Measurements from ENCODE around the gene PIGL.

Gene PIGL

GRCh38 chr17:16258901-16259300, 41.9 kb downstream of the PIGL start:
- Histone ChIP-seq H3K4me3 (no peak overlapping the region), H3K9me3 (no peaks in the 10 kb centered on the region), H3K27ac (no peak overlapping the region), H3K4me1 (peaks cover 0 to 20% (median 14%) of the 10 kb centered on the region in 4 donors), H3K36me3 (peaks cover 0 to 9% (median 0%) of the 10 kb centered on the region in 3 donors), H3K27me3 (no peaks in the 10 kb centered on the region)
- intact Hi-C loops (cut with DNase I; ENCODE audit: low total_unique reads) = no loop called here
- DNase-seq = no peak
- TF ChIP-seq CTCF (IDR thresholded peaks at IDR 0.05) = no peak

GRCh38 chr17:16259926-16260325, 42.9 kb downstream of the PIGL start:
- Histone ChIP-seq H3K27ac (no peak overlapping the region), H3K36me3 (peaks cover 0 to 9% (median 0%) of the 10 kb centered on the region in 3 donors), H3K27me3 (no peaks in the 10 kb centered on the region), H3K9me3 (no peaks in the 10 kb centered on the region), H3K4me3 (no peak overlapping the region), H3K4me1 (peaks cover 0 to 18% (median 13%) of the 10 kb centered on the region in 4 donors)
- no peak for DNase-seq
- intact Hi-C loops (cut with DNase I; ENCODE audit: low total_unique reads) = no loop called here
- no peak for TF ChIP-seq CTCF (IDR thresholded peaks at IDR 0.05)

GRCh38 chr17:16261049-16261448, 44.0 kb downstream of the PIGL start:
- no peaks in the 10 kb centered on the region for H3K27me3 ChIP-seq
- H3K4me3 ChIP-seq = no peak overlapping the region
- no peaks in the 10 kb centered on the region for H3K9me3 ChIP-seq
- peaks cover 0 to 9% (median 0%) of the 10 kb centered on the region in 3 donors for H3K36me3 ChIP-seq
- no peak for DNase-seq
- peaks cover 0 to 9% (median 6%) of the 10 kb centered on the region in 4 donors for H3K4me1 ChIP-seq
- no peak for TF ChIP-seq CTCF (IDR thresholded peaks at IDR 0.05)
- no peak overlapping the region for H3K27ac ChIP-seq
- intact Hi-C loops (cut with DNase I; ENCODE audit: low total_unique reads) = no loop called here

- no peak for TF ChIP-seq CTCF (IDR thresholded peaks at IDR 0.05)
- Histone ChIP-seq H3K9me3 (no peaks in the 10 kb centered on the region), H3K36me3 (peaks cover 0 to 9% (median 0%) of the 10 kb centered on the region in 3 donors), H3K27me3 (no peaks in the 10 kb centered on the region), H3K4me3 (no peak overlapping the region), H3K27ac (no peak overlapping the region), H3K4me1 (no peaks in the 10 kb centered on the region)
- intact Hi-C loops (cut with DNase I; ENCODE audit: low total_unique reads) = no loop called here
- no peak for DNase-seq
These were observed 45.2 kb downstream of the PIGL start for GRCh38 chr17:16262201-16262600.

- H3K36me3 ChIP-seq = no peaks in the 10 kb centered on the region
- no peaks in the 10 kb centered on the region for H3K9me3 ChIP-seq
- H3K27ac ChIP-seq = no peak overlapping the region
- TF ChIP-seq CTCF (IDR thresholded peaks at IDR 0.05) = no peak
- intact Hi-C loops (cut with DNase I; ENCODE audit: low total_unique reads) = no loop called here
- H3K27me3 ChIP-seq = no peaks in the 10 kb centered on the region
- H3K4me1 ChIP-seq = peaks cover 0 to 4% (median 0%) of the 10 kb centered on the region in 4 donors
- DNase-seq = no peak
- no peak overlapping the region for H3K4me3 ChIP-seq
These were observed 50.2 kb downstream of the PIGL start for GRCh38 chr17:16267174-16267573.

- Histone ChIP-seq H3K9me3 (no peaks in the 10 kb centered on the region), H3K4me3 (no peak overlapping the region), H3K27ac (no peak overlapping the region), H3K36me3 (no peaks in the 10 kb centered on the region), H3K27me3 (no peaks in the 10 kb centered on the region), H3K4me1 (peaks cover 0 to 4% (median 0%) of the 10 kb centered on the region in 4 donors)
- intact Hi-C loops (cut with DNase I; ENCODE audit: low total_unique reads) = no loop called here
- no peak for DNase-seq
- no peak for TF ChIP-seq CTCF (IDR thresholded peaks at IDR 0.05)
These were observed 52.6 kb downstream of the PIGL start for GRCh38 chr17:16269658-16270057.
